ENCODE data around the gene MAPK1IP1L. TPM values are rescaled to one million over a fixed set of nuclear protein-coding genes. Genes with fewer than 3 reads are reported as not detected.

The MAPK1IP1L gene
- total RNA-seq, 1 experiment from 2014 or later, result 97.9 TPM

- POLR2A ChIA-PET, result interaction anchor here (0.6 to 3.1 kb wide), 2 partner anchors 27 to 219 kb away, joined by 3 to 44 read pairs; partner anchors contain the start of genes SOCS4 and WDHD1
These were observed 2.1 kb downstream of the MAPK1IP1L start for GRCh38 chr14:55053500-55053899.

GRCh38 chr14:55054098-55054497 is 2.7 kb downstream of the MAPK1IP1L start:
- no peak for DNase-seq (ENCODE audit: low spot score)
- POLR2A ChIA-PET, result interaction anchor here (0.6 to 0.9 kb wide), 3 partner anchors 22 to 219 kb away, joined by 3 to 9 read pairs (median 4); partner anchors contain the start of genes SOCS4 and WDHD1
- no peak for TF ChIP-seq NFATC4 (CRISPR knock-in tag; IDR thresholded peaks at IDR 0.05)
- TF ChIP-seq SOX15 (CRISPR knock-in tag; IDR thresholded peaks at IDR 0.05), result no peak
- TF ChIP-seq PREB (CRISPR knock-in tag; IDR thresholded peaks at IDR 0.05; ENCODE audit: borderline replicate concordance), result no peak
- TF ChIP-seq E2F1 (CRISPR knock-in tag; IDR thresholded peaks at IDR 0.05), result no peak
- no peak for TF ChIP-seq ZNF281 (CRISPR knock-in tag; IDR thresholded peaks at IDR 0.05)
- TF ChIP-seq RELA (CRISPR knock-in tag; IDR thresholded peaks at IDR 0.05; ENCODE audit: borderline replicate concordance), result no peak
- no peak for TF ChIP-seq CREB1 (CRISPR knock-in tag; IDR thresholded peaks at IDR 0.05)
- no peak for TF ChIP-seq SMAD3 (CRISPR knock-in tag; IDR thresholded peaks at IDR 0.05; ENCODE audit: borderline replicate concordance)
- TF ChIP-seq ESRRA (CRISPR knock-in tag; IDR thresholded peaks at IDR 0.05; ENCODE audit: borderline replicate concordance), result no peak
- TF ChIP-seq ZMAT4 (CRISPR knock-in tag; IDR thresholded peaks at IDR 0.05), result no peak

More at GRCh38 chr14:55053500-55053899, 2.1 kb downstream of the MAPK1IP1L start:
- TF ChIP-seq ZSCAN18 (CRISPR knock-in tag; IDR thresholded peaks at IDR 0.05), result no peak
- TF ChIP-seq FOXP1 (CRISPR knock-in tag; IDR thresholded peaks at IDR 0.05; ENCODE audit: borderline replicate concordance), result no peak
- TF ChIP-seq ZNF232 (CRISPR knock-in tag; IDR thresholded peaks at IDR 0.05), result no peak
- no peak for TF ChIP-seq SP1 (CRISPR knock-in tag; conservative IDR thresholded peaks at IDR 0.05)
- TF ChIP-seq CBFB (CRISPR knock-in tag; IDR thresholded peaks at IDR 0.05; ENCODE audit: low read depth), result no peak
- TF ChIP-seq OVOL2 (CRISPR knock-in tag; IDR thresholded peaks at IDR 0.05; ENCODE audit: borderline replicate concordance), result no peak
- no peak for TF ChIP-seq IRF2 (CRISPR knock-in tag; IDR thresholded peaks at IDR 0.05; ENCODE audit: borderline replicate concordance, low read depth)
- TF ChIP-seq PREB (CRISPR knock-in tag; IDR thresholded peaks at IDR 0.05; ENCODE audit: borderline replicate concordance), result no peak
- TF ChIP-seq CREB1 (CRISPR knock-in tag; IDR thresholded peaks at IDR 0.05), result no peak
- no peak for TF ChIP-seq ZNF512 (CRISPR knock-in tag; IDR thresholded peaks at IDR 0.05; ENCODE audit: borderline replicate concordance)
- no peak for TF ChIP-seq FOXJ3 (CRISPR knock-in tag; IDR thresholded peaks at IDR 0.05; ENCODE audit: borderline replicate concordance)
- no peak for TF ChIP-seq ZBTB43 (CRISPR knock-in tag; IDR thresholded peaks at IDR 0.05)
- no peak for TF ChIP-seq NR1H2 (CRISPR knock-in tag; IDR thresholded peaks at IDR 0.05)
- CTCF ChIA-PET, result interaction anchor here (3.1 kb wide), 1 partner anchor 50 kb away, joined by 12 read pairs; no protein-coding TSS in a partner anchor
- H3K9me3 Mint-ChIP-seq, result no peaks in the 10 kb centered on the region
- peak overlapping the region; percentile 98 for H3K27ac Mint-ChIP-seq
- no peaks in the 10 kb centered on the region for H3K27me3 Mint-ChIP-seq (ENCODE audit: low read depth)
- peaks cover 16% of the 10 kb centered on the region for H3K36me3 Mint-ChIP-seq
- H3K4me1 Mint-ChIP-seq, result peaks cover 30% of the 10 kb centered on the region
- peak overlapping the region; percentile 93 for H3K4me3 Mint-ChIP-seq
- no peak for DNase-seq (ENCODE audit: low spot score)
- no peak for ATAC-seq

More at GRCh38 chr14:55054098-55054497, 2.7 kb downstream of the MAPK1IP1L start:
- H3K36me3 Mint-ChIP-seq, result peaks cover 16% of the 10 kb centered on the region
- H3K4me1 Mint-ChIP-seq, result peaks cover 30% of the 10 kb centered on the region
- CTCF ChIA-PET, result no interaction called here
- ATAC-seq, result no peak
- no peak overlapping the region for H3K27ac Mint-ChIP-seq
- no peaks in the 10 kb centered on the region for H3K9me3 Mint-ChIP-seq
- no peaks in the 10 kb centered on the region for H3K27me3 Mint-ChIP-seq (ENCODE audit: low read depth)
- no peak overlapping the region; the same call in 1 of the 2 replicates for H3K4me3 Mint-ChIP-seq
